Measurements from ENCODE around the gene ENPP3. TPM values are rescaled to one million over a fixed set of nuclear protein-coding genes. Genes with fewer than 3 reads are reported as not detected.

ENPP3 gene
- total and polyA plus RNA-seq, 2 of the 13 experiments (the other 11 are each of a cell fraction or from before 2014, with no cell fraction given) = 40.0 to 75.4 TPM

DNA sequence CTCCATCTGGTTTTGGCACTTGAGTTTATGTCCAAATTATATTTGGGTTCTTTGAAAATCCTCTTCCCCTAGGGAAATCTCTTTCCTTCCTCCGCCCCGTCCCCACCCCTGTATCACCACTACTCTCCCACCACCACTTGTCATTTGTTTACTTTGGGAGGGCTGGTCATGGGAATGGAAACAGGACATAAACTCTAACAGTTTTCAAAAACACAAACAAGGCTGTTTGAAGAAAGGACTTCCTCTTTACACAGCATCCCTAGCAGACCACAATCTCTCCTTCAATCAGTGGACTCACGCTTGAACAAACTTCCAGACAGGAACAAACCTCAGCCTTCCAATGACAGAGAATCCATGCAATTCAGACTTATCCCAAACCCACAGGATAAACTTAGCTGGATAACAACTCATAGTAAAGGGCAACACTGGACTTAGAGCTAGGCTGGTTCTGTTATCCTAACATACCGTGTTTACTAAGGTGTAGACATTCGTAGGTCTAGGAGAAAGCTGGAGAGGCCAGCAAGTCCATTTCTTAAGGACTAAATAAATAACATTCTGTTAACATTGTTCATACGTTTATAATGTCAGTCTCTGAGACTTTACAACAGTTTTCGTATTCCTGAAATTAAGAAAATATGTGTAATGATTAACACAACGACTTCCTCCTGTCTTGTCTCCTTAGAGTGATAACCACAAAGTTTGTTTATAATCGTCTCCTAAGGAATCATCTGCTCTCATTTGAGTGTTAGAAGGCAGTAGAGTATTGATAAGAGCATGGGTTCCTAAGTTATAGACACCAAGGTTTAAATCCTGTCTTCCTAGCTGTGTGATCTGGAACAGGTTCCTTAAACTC, 117.8 kb downstream of the ENPP3 start (continued):
- TF ChIP-seq BRCA1 (CRISPR knock-in tag; IDR thresholded peaks at IDR 0.05) (no peak), ZNF766 (CRISPR knock-in tag; IDR thresholded peaks at IDR 0.05; ENCODE audit: borderline replicate concordance) (no peak), EP300 (IDR thresholded peaks at IDR 0.05; ENCODE audit: low read depth in 2 of 2, low read length in 2 of 2) (peak in 1 of 2 experiments; percentile 98; a peak in 2 of 4 replicates), EP300 (CRISPR knock-in tag; IDR thresholded peaks at IDR 0.05; ENCODE audit: borderline replicate concordance) (peak; percentile 98), ZNF101 (CRISPR knock-in tag; IDR thresholded peaks at IDR 0.05; ENCODE audit: borderline replicate concordance, low read depth) (no peak), ZNF124 (CRISPR knock-in tag; IDR thresholded peaks at IDR 0.05) (0 out of 2 replicates have a peak, but pooled peaks have one; percentile 53), RFXANK (CRISPR knock-in tag; IDR thresholded peaks at IDR 0.05) (peak; percentile 82; the same call in 1 of the 2 replicates), POGZ (CRISPR knock-in tag; IDR thresholded peaks at IDR 0.05) (peak; percentile 97), ZNF550 (CRISPR knock-in tag; IDR thresholded peaks at IDR 0.05; ENCODE audit: borderline replicate concordance) (no peak), MED8 (CRISPR knock-in tag; IDR thresholded peaks at IDR 0.05; ENCODE audit: insufficient replicate concordance) (peak; percentile 97), ZNF543 (CRISPR knock-in tag; IDR thresholded peaks at IDR 0.05) (no peak), ZNF652 (CRISPR knock-in tag; IDR thresholded peaks at IDR 0.05; ENCODE audit: borderline replicate concordance, low read depth) (peak; percentile 53; the same call in 1 of the 2 replicates), FOXO1 (CRISPR knock-in tag; IDR thresholded peaks at IDR 0.05) (peak; percentile 96), MAZ (IDR thresholded peaks at IDR 0.05; ENCODE audit: borderline replicate concordance, low read depth, low read length) (no peak), MAZ (CRISPR knock-in tag; IDR thresholded peaks at IDR 0.05; ENCODE audit: low read depth) (no peak), CHD2 (IDR thresholded peaks at IDR 0.05; ENCODE audit: low read depth, low read length) (no peak), ZNF878 (CRISPR knock-in tag; IDR thresholded peaks at IDR 0.05) (peak; percentile 80; the same call in 1 of the 2 replicates), KDM5B (CRISPR knock-in tag; IDR thresholded peaks at IDR 0.05; ENCODE audit: borderline replicate concordance) (no peak)
- TF ChIP-seq, protein P1, sequence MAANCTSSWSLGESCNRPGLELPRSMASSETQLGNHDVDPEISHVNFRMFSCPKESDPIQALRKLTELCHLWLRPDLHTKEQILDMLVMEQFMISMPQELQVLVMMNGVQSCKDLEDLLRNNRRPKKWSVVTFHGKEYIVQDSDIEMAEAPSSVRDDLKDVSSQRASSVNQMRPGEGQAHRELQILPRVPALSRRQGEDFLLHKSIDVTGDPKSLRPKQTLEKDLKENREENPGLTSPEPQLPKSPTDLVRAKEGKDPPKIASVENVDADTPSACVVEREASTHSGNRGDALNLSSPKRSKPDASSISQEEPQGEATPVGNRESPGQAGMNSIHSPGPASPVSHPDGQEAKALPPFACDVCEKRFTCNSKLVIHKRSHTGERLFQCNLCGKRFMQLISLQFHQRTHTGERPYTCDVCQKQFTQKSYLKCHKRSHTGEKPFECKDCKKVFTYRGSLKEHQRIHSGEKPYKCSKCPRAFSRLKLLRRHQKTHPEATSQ (CRISPR knock-in tag; IDR thresholded peaks at IDR 0.05; ENCODE audit: borderline replicate concordance) = peak; percentile 68; the same call in 1 of the 2 replicates
- TF ChIP-seq, protein P2, sequence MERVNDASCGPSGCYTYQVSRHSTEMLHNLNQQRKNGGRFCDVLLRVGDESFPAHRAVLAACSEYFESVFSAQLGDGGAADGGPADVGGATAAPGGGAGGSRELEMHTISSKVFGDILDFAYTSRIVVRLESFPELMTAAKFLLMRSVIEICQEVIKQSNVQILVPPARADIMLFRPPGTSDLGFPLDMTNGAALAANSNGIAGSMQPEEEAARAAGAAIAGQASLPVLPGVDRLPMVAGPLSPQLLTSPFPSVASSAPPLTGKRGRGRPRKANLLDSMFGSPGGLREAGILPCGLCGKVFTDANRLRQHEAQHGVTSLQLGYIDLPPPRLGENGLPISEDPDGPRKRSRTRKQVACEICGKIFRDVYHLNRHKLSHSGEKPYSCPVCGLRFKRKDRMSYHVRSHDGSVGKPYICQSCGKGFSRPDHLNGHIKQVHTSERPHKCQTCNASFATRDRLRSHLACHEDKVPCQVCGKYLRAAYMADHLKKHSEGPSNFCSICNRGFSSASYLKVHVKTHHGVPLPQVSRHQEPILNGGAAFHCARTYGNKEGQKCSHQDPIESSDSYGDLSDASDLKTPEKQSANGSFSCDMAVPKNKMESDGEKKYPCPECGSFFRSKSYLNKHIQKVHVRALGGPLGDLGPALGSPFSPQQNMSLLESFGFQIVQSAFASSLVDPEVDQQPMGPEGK (CRISPR knock-in tag; IDR thresholded peaks at IDR 0.05) = peak; percentile 68
- TF ChIP-seq, protein P3, sequence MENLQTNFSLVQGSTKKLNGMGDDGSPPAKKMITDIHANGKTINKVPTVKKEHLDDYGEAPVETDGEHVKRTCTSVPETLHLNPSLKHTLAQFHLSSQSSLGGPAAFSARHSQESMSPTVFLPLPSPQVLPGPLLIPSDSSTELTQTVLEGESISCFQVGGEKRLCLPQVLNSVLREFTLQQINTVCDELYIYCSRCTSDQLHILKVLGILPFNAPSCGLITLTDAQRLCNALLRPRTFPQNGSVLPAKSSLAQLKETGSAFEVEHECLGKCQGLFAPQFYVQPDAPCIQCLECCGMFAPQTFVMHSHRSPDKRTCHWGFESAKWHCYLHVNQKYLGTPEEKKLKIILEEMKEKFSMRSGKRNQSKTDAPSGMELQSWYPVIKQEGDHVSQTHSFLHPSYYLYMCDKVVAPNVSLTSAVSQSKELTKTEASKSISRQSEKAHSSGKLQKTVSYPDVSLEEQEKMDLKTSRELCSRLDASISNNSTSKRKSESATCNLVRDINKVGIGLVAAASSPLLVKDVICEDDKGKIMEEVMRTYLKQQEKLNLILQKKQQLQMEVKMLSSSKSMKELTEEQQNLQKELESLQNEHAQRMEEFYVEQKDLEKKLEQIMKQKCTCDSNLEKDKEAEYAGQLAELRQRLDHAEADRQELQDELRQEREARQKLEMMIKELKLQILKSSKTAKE (CRISPR knock-in tag; IDR thresholded peaks at IDR 0.05; ENCODE audit: borderline replicate concordance) = peak; percentile 72; the same call in 1 of the 2 replicates
- TF ChIP-seq, protein P4, sequence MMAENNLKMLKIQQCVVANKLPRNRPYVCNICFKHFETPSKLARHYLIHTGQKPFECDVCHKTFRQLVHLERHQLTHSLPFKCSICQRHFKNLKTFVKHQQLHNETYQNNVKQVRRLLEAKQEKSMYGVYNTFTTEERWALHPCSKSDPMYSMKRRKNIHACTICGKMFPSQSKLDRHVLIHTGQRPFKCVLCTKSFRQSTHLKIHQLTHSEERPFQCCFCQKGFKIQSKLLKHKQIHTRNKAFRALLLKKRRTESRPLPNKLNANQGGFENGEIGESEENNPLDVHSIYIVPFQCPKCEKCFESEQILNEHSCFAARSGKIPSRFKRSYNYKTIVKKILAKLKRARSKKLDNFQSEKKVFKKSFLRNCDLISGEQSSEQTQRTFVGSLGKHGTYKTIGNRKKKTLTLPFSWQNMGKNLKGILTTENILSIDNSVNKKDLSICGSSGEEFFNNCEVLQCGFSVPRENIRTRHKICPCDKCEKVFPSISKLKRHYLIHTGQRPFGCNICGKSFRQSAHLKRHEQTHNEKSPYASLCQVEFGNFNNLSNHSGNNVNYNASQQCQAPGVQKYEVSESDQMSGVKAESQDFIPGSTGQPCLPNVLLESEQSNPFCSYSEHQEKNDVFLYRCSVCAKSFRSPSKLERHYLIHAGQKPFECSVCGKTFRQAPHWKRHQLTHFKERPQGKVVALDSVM (CRISPR knock-in tag; IDR thresholded peaks at IDR 0.05) = no peak
